ENCODE data around the gene PNLDC1.
"Not testable (repeated sequence)": the region's sequence is repeated elsewhere in the genome, so short reads cannot be mapped to it uniquely, and the experiment has no call there.

Gene PNLDC1

GRCh38 chr6:159842035-159842434 lies 42.0 kb downstream of the PNLDC1 start:
- no peak for DNase-seq (ENCODE audit: insufficient read length, low spot score)
- TF ChIP-seq, protein P1, sequence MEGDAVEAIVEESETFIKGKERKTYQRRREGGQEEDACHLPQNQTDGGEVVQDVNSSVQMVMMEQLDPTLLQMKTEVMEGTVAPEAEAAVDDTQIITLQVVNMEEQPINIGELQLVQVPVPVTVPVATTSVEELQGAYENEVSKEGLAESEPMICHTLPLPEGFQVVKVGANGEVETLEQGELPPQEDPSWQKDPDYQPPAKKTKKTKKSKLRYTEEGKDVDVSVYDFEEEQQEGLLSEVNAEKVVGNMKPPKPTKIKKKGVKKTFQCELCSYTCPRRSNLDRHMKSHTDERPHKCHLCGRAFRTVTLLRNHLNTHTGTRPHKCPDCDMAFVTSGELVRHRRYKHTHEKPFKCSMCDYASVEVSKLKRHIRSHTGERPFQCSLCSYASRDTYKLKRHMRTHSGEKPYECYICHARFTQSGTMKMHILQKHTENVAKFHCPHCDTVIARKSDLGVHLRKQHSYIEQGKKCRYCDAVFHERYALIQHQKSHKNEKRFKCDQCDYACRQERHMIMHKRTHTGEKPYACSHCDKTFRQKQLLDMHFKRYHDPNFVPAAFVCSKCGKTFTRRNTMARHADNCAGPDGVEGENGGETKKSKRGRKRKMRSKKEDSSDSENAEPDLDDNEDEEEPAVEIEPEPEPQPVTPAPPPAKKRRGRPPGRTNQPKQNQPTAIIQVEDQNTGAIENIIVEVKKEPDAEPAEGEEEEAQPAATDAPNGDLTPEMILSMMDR (IDR thresholded peaks at IDR 0.05; ENCODE audit: insufficient read depth, missing control alignments), result no peak
- FAIRE-seq, result no peak

- TF ChIP-seq, protein P1 (IDR thresholded peaks at IDR 0.05; ENCODE audit: insufficient read depth, missing control alignments), result no peak
Observed at GRCh38 chr6:159844737-159845645, 44.9 kb downstream of the PNLDC1 start.

GRCh38 chr6:159848552-159848951 lies 48.5 kb downstream of the PNLDC1 start:
- DNase-seq (ENCODE audit: insufficient read length, low spot score); FAIRE-seq: not testable (repeated sequence)

More at GRCh38 chr6:159844737-159845645, 44.9 kb downstream of the PNLDC1 start:
- FAIRE-seq (no peak), DNase-seq (ENCODE audit: insufficient read length, low spot score) (no peak)

GRCh38 chr6:159849851-159850250 lies 49.8 kb downstream of the PNLDC1 start:
- FAIRE-seq, result not testable (repeated sequence)

GRCh38 chr6:159852877-159853276 lies 52.8 kb downstream of the PNLDC1 start:
- FAIRE-seq (no peak), DNase-seq (ENCODE audit: insufficient read length, low spot score) (no peak)
- TF ChIP-seq, protein P1 (IDR thresholded peaks at IDR 0.05; ENCODE audit: insufficient read depth, missing control alignments), result peak; percentile 65

More at GRCh38 chr6:159849851-159850250, 49.8 kb downstream of the PNLDC1 start:
- DNase-seq (ENCODE audit: insufficient read length, low spot score), result not testable (repeated sequence)

GRCh38 chr6:159853754-159854153 lies 53.7 kb downstream of the PNLDC1 start:
- FAIRE-seq (no peak), DNase-seq (ENCODE audit: insufficient read length, low spot score) (no peak)

DNA sequence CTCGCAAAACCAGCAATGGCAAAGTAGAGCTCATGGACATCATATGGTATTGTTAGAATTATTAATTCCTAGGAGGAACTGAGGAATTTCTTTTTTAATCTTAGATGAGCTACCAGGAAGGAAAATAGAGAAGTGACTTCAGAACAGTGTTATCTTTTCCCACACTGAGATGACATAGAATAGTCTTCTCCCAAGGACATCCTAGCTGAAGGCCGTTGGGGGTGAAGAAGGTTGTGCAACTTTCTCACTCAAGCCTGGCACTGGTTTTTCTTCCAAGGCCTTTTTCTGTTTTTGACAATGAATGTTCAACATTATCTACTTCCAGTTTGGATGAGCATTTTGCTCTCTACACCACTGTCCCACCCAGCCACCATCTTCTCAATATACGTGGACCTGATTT lies 54.9 kb downstream of the PNLDC1 start:
- TF ChIP-seq, protein P1 (IDR thresholded peaks at IDR 0.05; ENCODE audit: insufficient read depth, missing control alignments), result no peak
- no peak for FAIRE-seq
- no peak for DNase-seq (ENCODE audit: insufficient read length, low spot score)

More at GRCh38 chr6:159853754-159854153, 53.7 kb downstream of the PNLDC1 start:
- TF ChIP-seq, protein P1 (IDR thresholded peaks at IDR 0.05; ENCODE audit: insufficient read depth, missing control alignments), result no peak

GRCh38 chr6:159858259-159858658 lies 58.2 kb downstream of the PNLDC1 start:
- TF ChIP-seq, protein P1 (IDR thresholded peaks at IDR 0.05; ENCODE audit: insufficient read depth, missing control alignments), result no peak
- DNase-seq (ENCODE audit: insufficient read length, low spot score) (no peak), FAIRE-seq (no peak)

Measured in D721Med (cell line).